Gastrocnemius medialis (tissue), 4 donors: ENCODE data around the gene FCHO2. TPM values are rescaled to one million over a fixed set of nuclear protein-coding genes. Genes with fewer than 3 reads are reported as not detected.

Experiments used
- ATAC-seq, 2 donors: fragments of 150-250 bp; one replicate each; pipeline ENCODE4 v1.9.1; 2016
- DNase-seq, 2 donors: peaks; one replicate each; pipeline ENCODE4 v3.0.0-alpha.2; 2019
- H3K27ac ChIP-seq, 4 donors: fragments of 200-600 bp; sonication (generic); 1 replicate in 1 of 4; 2 replicates in 3 of 4; pipeline ENCODE4 v1.5.1; 2016 to 2018; ENCODE audit warnings: mild to moderate bottlenecking in 2 of 4, moderate library complexity in 1 of 4
- H3K27me3 ChIP-seq, 3 donors: fragments of 200-600 bp; sonication (generic) in 2 of 3; 1 replicate in 1 of 3; 2 replicates in 2 of 3; pipeline versions ENCODE4 v1.5.1 to v1.6.0; 2016 to 2019; ENCODE audit warnings: mild to moderate bottlenecking in 1 of 3, moderate library complexity in 1 of 3
- H3K36me3 ChIP-seq, 2 donors: fragments of 200-600 bp; sonication (generic) in 1 of 2; one replicate each; pipeline ENCODE4 v1.5.1; 2017 to 2018
- H3K4me1 ChIP-seq, 2 donors: fragments of 200-600 bp; sonication (generic) in 1 of 2; one replicate each; pipeline ENCODE4 v1.5.1; 2016 to 2017; ENCODE audit warnings: mild to moderate bottlenecking in 2 of 2
- H3K4me3 ChIP-seq, 4 donors: fragments of 200-600 bp; sonication (generic) in 3 of 4; 1 replicate in 1 of 4; 2 replicates in 3 of 4; pipeline ENCODE4 v1.5.1; 2016 to 2019; ENCODE audit warnings: mild to moderate bottlenecking in 2 of 4
- H3K9me3 ChIP-seq, 3 donors: fragments of 200-600 bp; sonication (generic) in 2 of 3; 1 replicate in 1 of 3; 2 replicates in 2 of 3; pipeline ENCODE4 v1.5.1; 2016 to 2019
- POLR2A ChIP-seq, 2 donors: fragments of 450-650 bp; IDR thresholded peaks; one replicate each; pipeline ENCODE4 v1.6.1; 2017; ENCODE audit warnings: antibody characterized with exemption in 2 of 2, mild to moderate bottlenecking in 2 of 2, moderate library complexity in 2 of 2
- in situ Hi-C, 4 donors: fragments of 200-750 bp; cut with MboI; loops; one replicate each; pipeline versions ENCODE4 v1.15.0 to v1.8.0; 2017; ENCODE audit warnings: low sequenced_read_pairs in 4 of 4
- intact Hi-C: fragments of 100-400 bp; cut with DNase I; formaldehyde crosslinking; loops from one replicate; pipeline ENCODE4 v1.15.1; 2023; ENCODE audit warnings: low total_unique reads
- total RNA-seq, 4 donors: library from RNA; depleted of rRNA; stranded (reverse); fragments of >200 nt; gene quantifications; one replicate each; pipeline versions ENCODE4 v1.1.0 to v1.2.3, GENCODE V29; 2016
- TF ChIP-seq, protein P1 (sequence below), 5 experiments: fragments of 450-650 bp in 3 of 5; fragments of 200-600 bp in 2 of 5; sonication (generic) in 2 of 5; IDR thresholded peaks in 4 of 5; conservative IDR thresholded peaks in 1 of 5; 1 replicate in 4 of 5; 2 replicates in 1 of 5; pipeline ENCODE4 v1.5.1; 2016 to 2019; ENCODE audit warnings: antibody characterized with exemption in 5 of 5, mild to moderate bottlenecking in 3 of 5, moderate library complexity in 3 of 5

Gene FCHO2
- total RNA-seq, 4 donors from 2014 or later = 8.3 to 14.8 (median 12.3) TPM

DNA sequence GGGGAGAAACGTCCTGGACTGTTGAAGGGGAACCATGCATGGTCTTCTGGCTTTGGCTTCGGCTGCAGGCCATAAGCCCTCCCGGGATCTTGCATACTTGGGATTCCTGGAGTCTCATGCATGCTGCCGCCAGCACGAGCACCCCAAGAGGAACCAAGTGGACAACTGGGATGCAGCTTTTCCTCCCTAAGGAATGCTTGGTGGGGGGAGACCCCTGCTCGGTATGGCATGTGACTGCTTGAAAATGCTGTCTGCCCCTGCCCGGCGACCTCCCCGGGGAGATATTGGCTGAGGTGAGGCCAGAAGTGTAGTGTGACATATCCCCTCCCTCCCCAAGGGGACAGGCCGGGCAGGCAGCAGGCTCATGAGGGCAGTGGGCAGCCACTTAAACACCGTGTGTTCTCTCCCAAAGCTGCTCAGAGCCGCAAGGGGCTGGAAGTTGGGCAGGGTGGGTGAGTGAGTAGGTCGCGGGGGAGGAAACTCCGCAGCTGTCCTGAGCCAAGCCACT is 180.3 kb downstream of the FCHO2 start:
- TF ChIP-seq, protein P1, sequence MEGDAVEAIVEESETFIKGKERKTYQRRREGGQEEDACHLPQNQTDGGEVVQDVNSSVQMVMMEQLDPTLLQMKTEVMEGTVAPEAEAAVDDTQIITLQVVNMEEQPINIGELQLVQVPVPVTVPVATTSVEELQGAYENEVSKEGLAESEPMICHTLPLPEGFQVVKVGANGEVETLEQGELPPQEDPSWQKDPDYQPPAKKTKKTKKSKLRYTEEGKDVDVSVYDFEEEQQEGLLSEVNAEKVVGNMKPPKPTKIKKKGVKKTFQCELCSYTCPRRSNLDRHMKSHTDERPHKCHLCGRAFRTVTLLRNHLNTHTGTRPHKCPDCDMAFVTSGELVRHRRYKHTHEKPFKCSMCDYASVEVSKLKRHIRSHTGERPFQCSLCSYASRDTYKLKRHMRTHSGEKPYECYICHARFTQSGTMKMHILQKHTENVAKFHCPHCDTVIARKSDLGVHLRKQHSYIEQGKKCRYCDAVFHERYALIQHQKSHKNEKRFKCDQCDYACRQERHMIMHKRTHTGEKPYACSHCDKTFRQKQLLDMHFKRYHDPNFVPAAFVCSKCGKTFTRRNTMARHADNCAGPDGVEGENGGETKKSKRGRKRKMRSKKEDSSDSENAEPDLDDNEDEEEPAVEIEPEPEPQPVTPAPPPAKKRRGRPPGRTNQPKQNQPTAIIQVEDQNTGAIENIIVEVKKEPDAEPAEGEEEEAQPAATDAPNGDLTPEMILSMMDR (IDR thresholded peaks at IDR 0.05 in 4 of 5, conservative IDR thresholded peaks at IDR 0.05 in 1 of 5) = no peak
- TF ChIP-seq POLR2A (IDR thresholded peaks at IDR 0.05) = no peak
- H3K27ac ChIP-seq = no peak overlapping the region
- no peaks in the 10 kb centered on the region for H3K36me3 ChIP-seq
- peaks cover 0 to 4% (median 4%) of the 10 kb centered on the region in 3 donors for H3K27me3 ChIP-seq
- no peak overlapping the region for H3K4me3 ChIP-seq
- intact Hi-C loops = no loop called here
- H3K4me1 ChIP-seq = no peaks in the 10 kb centered on the region
- no peaks in the 10 kb centered on the region for H3K9me3 ChIP-seq
- in situ Hi-C loops = no loop called here
- ATAC-seq = no peak
- no peak for DNase-seq

DNA sequence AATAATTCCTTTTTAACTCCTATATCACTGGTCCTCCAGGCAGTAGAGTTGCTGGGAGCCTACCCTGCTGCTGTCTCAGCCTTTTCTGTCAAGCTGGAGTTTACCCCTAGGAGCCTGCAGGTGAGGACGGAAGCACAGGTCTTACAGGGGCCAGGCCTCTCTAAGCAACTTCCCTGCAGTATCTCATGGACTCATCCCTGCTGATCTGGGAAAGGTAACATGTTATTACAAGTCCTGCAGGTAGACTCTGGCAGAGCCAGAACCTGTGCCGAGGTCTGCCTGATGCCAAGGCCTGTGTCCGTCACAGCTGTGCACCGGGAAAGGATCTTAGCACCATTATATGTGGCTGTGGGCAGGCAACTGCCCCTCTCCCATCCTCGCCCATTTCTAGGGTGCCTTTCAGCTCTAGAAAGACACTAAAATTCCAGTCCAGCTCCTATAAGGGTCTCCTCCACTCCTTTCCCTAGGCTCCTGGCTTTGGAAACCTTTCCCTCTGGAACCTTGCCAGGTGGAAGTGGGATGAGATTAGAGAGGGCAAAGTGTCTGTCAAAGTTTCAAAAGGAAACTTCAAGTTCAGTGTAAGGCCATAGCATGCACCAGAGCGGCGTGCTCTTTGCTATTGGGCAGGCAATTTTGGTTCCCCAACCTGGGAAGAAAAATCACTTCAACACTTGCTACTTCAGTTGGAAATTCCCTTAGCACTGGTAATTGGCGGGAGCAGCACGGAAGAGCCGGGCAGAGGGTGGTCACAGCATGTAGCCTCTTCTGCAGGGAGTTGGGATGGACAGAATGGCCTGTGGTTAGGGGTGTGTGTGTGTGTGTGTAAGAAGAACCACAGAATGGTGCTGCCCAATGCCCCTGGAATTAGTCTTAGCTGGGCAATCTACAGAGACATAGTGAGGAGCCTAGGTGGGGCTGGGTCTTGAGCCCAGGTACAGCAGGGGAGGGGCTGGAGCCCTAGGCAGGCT is 182.0 kb downstream of the FCHO2 start:
- no peaks in the 10 kb centered on the region for H3K4me1 ChIP-seq
- no peak overlapping the region for H3K27ac ChIP-seq
- DNase-seq (no peak), ATAC-seq (no peak)
- peaks cover 0 to 4% (median 4%) of the 10 kb centered on the region in 3 donors for H3K27me3 ChIP-seq
- TF ChIP-seq, protein P1 (IDR thresholded peaks at IDR 0.05 in 4 of 5, conservative IDR thresholded peaks at IDR 0.05 in 1 of 5) = no peak
- no peak for TF ChIP-seq POLR2A (IDR thresholded peaks at IDR 0.05)
- intact Hi-C loops = no loop called here
- no peak overlapping the region for H3K4me3 ChIP-seq
- in situ Hi-C loops = no loop called here
- no peaks in the 10 kb centered on the region for H3K9me3 ChIP-seq
- no peaks in the 10 kb centered on the region for H3K36me3 ChIP-seq

DNA sequence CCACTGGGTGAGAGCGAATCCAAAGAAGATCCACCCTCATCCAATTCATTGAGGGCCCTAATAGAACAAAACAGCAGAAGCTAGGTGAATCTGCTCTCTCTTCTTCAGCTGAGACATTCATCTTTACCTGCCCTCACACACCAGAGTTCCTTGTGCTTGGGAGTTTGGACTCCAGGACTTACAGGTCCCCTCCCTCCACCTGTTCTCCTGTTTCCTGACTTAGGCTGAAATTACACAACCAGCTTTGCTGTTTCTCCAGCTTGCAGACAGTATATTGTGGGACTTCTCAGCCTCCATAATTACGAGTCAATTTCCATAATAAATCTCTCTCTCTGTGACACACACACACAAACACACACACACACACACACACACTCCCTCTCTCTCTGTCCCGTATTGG is 183.6 kb downstream of the FCHO2 start:
- TF ChIP-seq, protein P1 (IDR thresholded peaks at IDR 0.05 in 4 of 5, conservative IDR thresholded peaks at IDR 0.05 in 1 of 5) = no peak
- TF ChIP-seq POLR2A (IDR thresholded peaks at IDR 0.05) = no peak
- ATAC-seq = no peak

More for the DNA sequence above, 183.6 kb downstream of the FCHO2 start:
- Histone ChIP-seq H3K36me3 (no peaks in the 10 kb centered on the region), H3K4me1 (no peaks in the 10 kb centered on the region), H3K9me3 (no peaks in the 10 kb centered on the region), H3K27me3 (peaks cover 0 to 4% (median 4%) of the 10 kb centered on the region in 3 donors), H3K4me3 (no peak overlapping the region), H3K27ac (no peak overlapping the region)
- DNase-seq = no peak
- in situ Hi-C loops = no loop called here
- intact Hi-C loops = no loop called here

Other genes starting within 250 kb of the FCHO2 start
- gene TNPO1, start 139.4 kb upstream of the FCHO2 start, total RNA-seq = 100 to 1,000 TPM in 3 of 4 donors, 10 to 100 TPM in 1; 96.8 to 130 (median 111) TPM
- under 1 TPM in 2 of 4 donors, not detected in 2; 0.27 to 0.97 TPM for gene TMEM171, start 164.5 kb downstream of the FCHO2 start, total RNA-seq
- not detected for gene TMEM174, start 217.2 kb downstream of the FCHO2 start, total RNA-seq